Effector memory CD4-positive, alpha-beta T cell (primary cell): ENCODE results near the gene PCDHGC5.

Experiments
- DNase-seq, 3 donors: peaks; one replicate each; pipeline ENCODE4 v3.0.0-alpha.2; 2020
- H3K27ac ChIP-seq: 2 replicates; pipeline ENCODE4 v1.7.0; 2013; ENCODE audit warnings: mild to moderate bottlenecking, low read length, moderate library complexity; ENCODE audit not compliant: insufficient read depth, poor library complexity, severe bottlenecking
- H3K27me3 ChIP-seq: replicated peaks from 2 replicates; pipeline ENCODE4 v1.7.0; 2013; ENCODE audit warnings: mild to moderate bottlenecking, low read length; ENCODE audit not compliant: insufficient read depth, control insufficient read depth, poor library complexity, severe bottlenecking
- H3K36me3 ChIP-seq: 2 replicates; pipeline ENCODE4 v1.7.0; 2013; ENCODE audit warnings: mild to moderate bottlenecking, low read length, moderate library complexity; ENCODE audit not compliant: control insufficient read depth, insufficient read depth
- H3K4me1 ChIP-seq: 2 replicates; pipeline ENCODE4 v1.7.0; 2013; ENCODE audit warnings: low read length, mild to moderate bottlenecking; ENCODE audit not compliant: control insufficient read depth, insufficient read depth, poor library complexity, severe bottlenecking
- H3K4me3 ChIP-seq: 2 replicates; pipeline ENCODE4 v1.7.0; 2013; ENCODE audit warnings: low read length, low read depth, mild to moderate bottlenecking; ENCODE audit not compliant: insufficient read depth, poor library complexity, severe bottlenecking
- H3K9me3 ChIP-seq: 2 replicates; pipeline ENCODE4 v1.7.0; 2013; ENCODE audit warnings: mild to moderate bottlenecking, low read length, moderate library complexity; ENCODE audit not compliant: control insufficient read depth

PCDHGC5 gene

DNA sequence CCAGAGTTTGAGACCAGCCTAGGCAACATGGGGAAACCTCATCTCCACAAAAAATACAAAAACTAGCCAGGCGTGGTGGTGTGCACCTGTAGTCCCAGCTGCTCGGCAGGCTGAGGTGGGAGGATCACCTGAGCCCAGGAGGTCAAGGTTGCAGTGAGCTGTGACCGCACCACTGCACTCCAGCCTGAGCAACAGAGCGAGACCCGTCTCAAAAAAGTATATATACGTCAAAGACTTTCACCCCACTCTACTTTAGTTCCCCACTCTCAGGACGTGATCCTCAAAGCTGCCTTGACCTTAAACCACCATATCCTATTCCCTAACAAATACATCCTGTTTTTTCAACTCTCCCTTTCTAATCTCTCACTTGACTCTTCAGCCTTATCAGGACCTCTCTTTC lies 41.0 kb downstream of the PCDHGC5 start:
- H3K4me1 ChIP-seq, result no peaks in the 10 kb centered on the region
- peaks cover 94% of the 10 kb centered on the region for H3K36me3 ChIP-seq
- H3K27ac ChIP-seq, result no peak overlapping the region
- H3K27me3 ChIP-seq, result no peaks in the 10 kb centered on the region
- DNase-seq, result no peak
- H3K4me3 ChIP-seq, result no peak overlapping the region
- H3K9me3 ChIP-seq, result no peaks in the 10 kb centered on the region

DNA sequence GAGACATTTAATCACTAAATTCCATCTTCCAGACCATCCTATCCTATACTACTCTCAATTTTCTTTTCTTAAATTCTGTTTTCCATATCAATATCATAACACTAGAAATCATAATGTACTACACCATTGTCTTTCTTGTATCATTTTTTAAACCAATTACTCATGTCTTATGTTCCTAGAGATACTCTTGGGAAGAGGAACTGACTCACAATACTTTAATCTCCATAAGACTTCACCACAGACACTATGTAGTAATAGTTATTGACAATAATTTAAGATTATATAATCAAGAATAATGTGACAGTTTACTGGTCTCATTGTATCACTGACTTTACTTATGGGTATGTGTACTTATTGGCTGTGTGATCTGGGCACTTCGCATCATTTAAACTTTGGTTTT lies 43.8 kb downstream of the PCDHGC5 start:
- Histone ChIP-seq H3K9me3 (no peaks in the 10 kb centered on the region), H3K4me1 (no peaks in the 10 kb centered on the region), H3K27ac (no peak overlapping the region), H3K27me3 (no peaks in the 10 kb centered on the region), H3K36me3 (peaks cover 73% of the 10 kb centered on the region), H3K4me3 (no peak overlapping the region)
- DNase-seq, result no peak

DNA sequence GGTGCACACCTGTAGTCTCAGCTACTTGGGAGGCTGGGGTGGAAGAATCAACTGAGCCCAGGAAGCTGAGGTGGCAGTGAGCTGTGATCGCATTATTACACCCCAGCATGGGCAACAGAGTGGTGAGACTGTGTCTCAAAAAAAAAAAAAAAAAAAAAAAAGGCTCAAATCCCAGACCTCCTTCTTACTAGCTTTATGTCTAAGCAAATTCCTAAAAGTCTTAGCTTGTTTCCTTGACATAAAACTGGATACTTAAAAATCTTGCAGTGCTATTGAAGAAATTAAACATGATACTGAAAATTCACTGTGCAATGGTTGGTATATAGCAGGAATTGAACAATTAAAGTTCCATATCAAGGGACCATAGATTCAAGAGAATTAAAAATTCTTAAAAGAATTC lies 45.0 kb downstream of the PCDHGC5 start:
- no peak overlapping the region for H3K27ac ChIP-seq
- H3K9me3 ChIP-seq, result no peaks in the 10 kb centered on the region
- DNase-seq, result no peak
- no peak overlapping the region for H3K4me3 ChIP-seq
- no peaks in the 10 kb centered on the region for H3K4me1 ChIP-seq
- no peaks in the 10 kb centered on the region for H3K27me3 ChIP-seq
- H3K36me3 ChIP-seq, result peaks cover 62% of the 10 kb centered on the region

DNA sequence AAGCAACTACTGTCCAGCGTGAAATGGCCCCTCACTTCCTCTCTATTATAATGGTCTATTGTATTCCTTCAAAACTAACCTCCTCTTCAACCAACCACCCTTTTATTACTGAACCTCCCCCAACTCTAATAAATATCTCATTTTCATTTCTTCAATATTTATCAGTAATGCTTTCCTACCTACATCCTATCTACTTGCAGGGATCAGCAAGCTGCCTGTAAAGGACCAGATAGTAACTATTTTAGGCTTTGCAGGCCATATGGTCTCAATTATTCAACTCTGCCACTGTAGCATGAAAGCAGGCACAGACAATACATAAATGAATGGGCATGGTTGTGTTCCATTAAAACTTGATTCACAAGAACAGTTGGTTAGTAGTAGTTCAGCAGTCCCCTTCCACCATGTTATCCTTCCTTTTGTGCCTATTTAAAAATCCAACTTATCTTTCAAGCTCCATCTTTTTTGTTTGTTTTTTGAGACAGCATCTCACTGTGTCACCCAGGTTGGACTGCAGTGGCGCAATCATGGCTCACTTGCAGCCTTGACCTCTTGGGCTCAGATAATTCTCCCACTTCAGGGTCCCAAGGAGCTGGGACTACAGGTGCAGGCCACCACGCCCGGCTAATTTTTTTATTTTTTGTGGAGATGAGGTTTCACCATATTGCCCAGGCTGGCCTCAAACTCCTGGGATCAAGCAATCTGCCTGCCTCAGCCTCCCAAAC lies 45.8 kb downstream of the PCDHGC5 start:
- no peak for DNase-seq
- H3K4me1 ChIP-seq, result no peaks in the 10 kb centered on the region
- no peaks in the 10 kb centered on the region for H3K9me3 ChIP-seq
- H3K27ac ChIP-seq, result no peak overlapping the region
- H3K4me3 ChIP-seq, result no peak overlapping the region
- peaks cover 54% of the 10 kb centered on the region for H3K36me3 ChIP-seq
- H3K27me3 ChIP-seq, result no peaks in the 10 kb centered on the region
